A549 treated with AZD9567 at 1 μM for 4 hours (cell line): ENCODE results near the gene TYRO3. TPM values are rescaled to one million over a fixed set of nuclear protein-coding genes. Genes with fewer than 3 reads are reported as not detected.

Experiments used
- total RNA-seq: library from RNA; stranded (reverse); fragments of 200-300 nt; extraction: Qiagen RNA extraction; gene quantifications from 5 replicates; pipeline ENCODE4 v1.2.3, GENCODE V29; 2022; ENCODE audit not compliant: insufficient read depth

TYRO3 gene
- total RNA-seq, result 12.9 to 14.9 TPM (median 14.2 TPM) in 5 replicates

DNA sequence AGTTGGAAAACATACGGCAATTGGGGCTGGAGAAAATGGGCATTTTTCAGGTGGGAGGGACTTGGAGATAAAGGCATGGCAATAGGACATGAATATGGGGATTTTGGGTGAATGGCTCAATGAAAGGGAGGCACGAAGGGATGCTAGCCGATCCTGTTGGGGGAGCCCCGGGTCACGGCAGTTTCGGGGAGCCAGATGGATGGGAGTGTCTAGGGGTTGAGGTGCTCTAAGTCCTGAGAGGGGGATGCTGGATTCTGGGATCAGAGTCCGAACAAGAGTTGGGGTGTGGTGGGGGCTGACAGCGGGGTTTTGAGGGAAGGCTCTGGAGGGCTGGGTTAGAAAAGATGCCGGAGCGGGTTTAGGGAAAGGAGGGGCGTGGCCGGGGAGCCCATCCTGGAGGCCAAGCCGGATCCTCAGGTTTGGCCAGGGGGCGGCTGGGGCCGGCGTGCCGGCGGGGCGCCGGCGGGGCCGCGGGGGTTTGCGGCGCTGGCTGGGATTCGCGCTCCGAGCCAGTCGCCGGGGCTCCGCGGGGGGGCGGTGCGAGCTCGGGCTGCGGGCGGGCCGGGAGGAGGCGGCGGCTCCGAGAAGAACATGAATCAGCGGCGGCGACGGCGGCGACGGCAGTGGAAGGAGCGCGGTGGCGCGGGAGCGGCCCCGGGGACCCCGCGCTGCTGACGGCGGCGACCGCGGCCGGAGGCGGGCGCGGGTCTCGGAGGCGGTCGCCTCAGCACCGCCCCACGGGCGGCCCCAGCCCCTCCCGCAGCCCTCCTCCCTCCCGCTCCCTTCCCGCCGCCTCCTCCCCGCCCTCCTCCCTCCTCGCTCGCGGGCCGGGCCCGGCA lies at the start of gene TYRO3:
Gene TYRO3 (plus strand): TSS at position 813 of the 839 bp plus-strand sequence. CDS start 46 bp downstream, outside the sequence.

DNA sequence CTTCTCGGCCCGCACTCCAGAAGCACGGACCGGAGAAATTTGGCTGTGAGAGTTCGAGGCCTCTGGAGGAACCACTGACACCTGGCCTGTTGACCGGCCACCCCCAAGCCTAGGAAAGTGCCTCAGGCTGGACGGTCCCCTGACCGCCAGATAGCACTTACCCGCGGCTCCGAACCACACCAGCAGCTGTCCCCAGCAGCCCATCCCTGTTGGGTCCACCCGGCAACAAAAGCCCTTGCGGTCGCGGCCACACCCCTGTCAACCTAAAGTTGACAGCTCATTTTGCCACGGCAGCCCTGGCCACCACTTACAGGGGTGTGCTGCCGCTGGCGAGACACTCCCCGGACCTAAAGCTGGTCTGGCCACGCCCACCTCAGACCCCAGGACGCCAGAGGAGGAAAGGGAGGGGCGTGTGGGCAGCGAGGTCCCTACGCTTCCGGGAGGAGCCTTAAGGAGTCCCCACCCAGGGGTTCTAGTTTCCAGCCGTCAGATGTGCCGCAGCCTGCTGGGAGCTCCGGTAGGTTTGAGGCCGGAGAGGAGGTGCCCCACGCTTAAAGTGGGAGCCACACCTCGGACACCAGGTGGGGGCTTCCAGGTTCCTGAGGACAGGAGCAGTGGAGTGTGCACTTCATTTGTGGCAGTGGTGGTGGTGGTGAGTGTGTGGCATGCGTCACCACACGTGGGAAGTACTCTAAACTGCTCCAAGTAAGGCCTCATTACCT lies 45.3 kb upstream of the TYRO3 start, which contains the start of gene LTK:
Gene LTK (minus strand): TSS at position 322 of the 722 bp plus-strand sequence. CDS start 118 bp downstream, at position 204.

Other genes with a start within 250 kb of the TYRO3 start
- gene OIP5, start 226.6 kb upstream of the TYRO3 start, total RNA-seq, result 8.1 to 14.9 TPM (median 12.4 TPM) in 5 replicates
- 47.5 to 66.6 TPM (median 63.2 TPM) in 5 replicates for gene NUSAP1, start 226.3 kb upstream of the TYRO3 start, total RNA-seq
- 12.1 to 24.0 TPM (median 13.5 TPM) in 5 replicates for gene NDUFAF1, start 156.7 kb upstream of the TYRO3 start, total RNA-seq
- gene RTF1, start 142.1 kb upstream of the TYRO3 start, total RNA-seq, result 19.2 to 37.4 TPM (median 21.5 TPM) in 5 replicates
- 2.6 to 5.2 TPM (median 4.2 TPM) in 5 replicates for gene ITPKA, start 65.3 kb upstream of the TYRO3 start, total RNA-seq
- gene LTK, start 45.4 kb upstream of the TYRO3 start, total RNA-seq, result 0.05 to 0.14 TPM (median 0.05 TPM) in 4 of 5 replicates, not detected in the other
- gene RPAP1, start 15.0 kb upstream of the TYRO3 start, total RNA-seq, result 11.1 to 18.7 TPM (median 12.3 TPM) in 5 replicates
- gene MGA, start 101.2 kb downstream of the TYRO3 start, total RNA-seq, result 5.2 to 6.9 TPM (median 6.5 TPM) in 5 replicates
- gene MAPKBP1, start 215.3 kb downstream of the TYRO3 start, total RNA-seq, result 4.0 to 5.9 TPM (median 4.9 TPM) in 5 replicates